HS-5 (cell line): ENCODE data around the gene GALNT2.
A peak's percentile ranks its signal among the peaks of the same experiment; 100 is the strongest.

Experiments
- DNase-seq: peaks from one replicate; pipeline ENCODE4 v3.0.0-alpha.2; 2012; ENCODE audit warnings: low read depth

GALNT2 gene

GRCh38 chr1:230166366-230167132 lies 99.5 kb downstream of the GALNT2 start:
- no peak for DNase-seq

- DNase-seq, result no peak
Observed at GRCh38 chr1:230167419-230167852, 100.4 kb downstream of the GALNT2 start.

- no peak for DNase-seq
Observed at GRCh38 chr1:230169454-230170152, 102.6 kb downstream of the GALNT2 start.

GRCh38 chr1:230170153-230170547 lies 103.1 kb downstream of the GALNT2 start:
- no peak for DNase-seq

- DNase-seq, result no peak
Observed at GRCh38 chr1:230170622-230171021, 103.6 kb downstream of the GALNT2 start.

- peak; percentile 60 for DNase-seq
Observed at GRCh38 chr1:230171356-230172015, 104.4 kb downstream of the GALNT2 start.

GRCh38 chr1:230172016-230172537 lies 105.0 kb downstream of the GALNT2 start:
- DNase-seq, result no peak

- DNase-seq, result no peak
Observed at GRCh38 chr1:230173187-230173975, 106.3 kb downstream of the GALNT2 start.

GRCh38 chr1:230174041-230174440 lies 107.0 kb downstream of the GALNT2 start:
- DNase-seq, result no peak

- DNase-seq, result no peak
Observed at GRCh38 chr1:230174471-230175162, 107.6 kb downstream of the GALNT2 start.

GRCh38 chr1:230175163-230175747 lies 108.2 kb downstream of the GALNT2 start:
- DNase-seq, result no peak

- no peak for DNase-seq
Observed at GRCh38 chr1:230175839-230176238, 108.8 kb downstream of the GALNT2 start.

- no peak for DNase-seq
Observed at GRCh38 chr1:230176326-230176725, 109.3 kb downstream of the GALNT2 start.

GRCh38 chr1:230176871-230177411 lies 109.9 kb downstream of the GALNT2 start:
- no peak for DNase-seq

GRCh38 chr1:230179249-230179648 lies 112.2 kb downstream of the GALNT2 start:
- no peak for DNase-seq

- DNase-seq, result no peak
Observed at GRCh38 chr1:230185076-230186001, 118.3 kb downstream of the GALNT2 start.

GRCh38 chr1:230186003-230186863 lies 119.2 kb downstream of the GALNT2 start:
- DNase-seq, result peak; percentile 56

GRCh38 chr1:230186874-230187273 lies 119.8 kb downstream of the GALNT2 start:
- no peak for DNase-seq
